ENCODE data around the gene TMEM238.

TMEM238 gene

DNA sequence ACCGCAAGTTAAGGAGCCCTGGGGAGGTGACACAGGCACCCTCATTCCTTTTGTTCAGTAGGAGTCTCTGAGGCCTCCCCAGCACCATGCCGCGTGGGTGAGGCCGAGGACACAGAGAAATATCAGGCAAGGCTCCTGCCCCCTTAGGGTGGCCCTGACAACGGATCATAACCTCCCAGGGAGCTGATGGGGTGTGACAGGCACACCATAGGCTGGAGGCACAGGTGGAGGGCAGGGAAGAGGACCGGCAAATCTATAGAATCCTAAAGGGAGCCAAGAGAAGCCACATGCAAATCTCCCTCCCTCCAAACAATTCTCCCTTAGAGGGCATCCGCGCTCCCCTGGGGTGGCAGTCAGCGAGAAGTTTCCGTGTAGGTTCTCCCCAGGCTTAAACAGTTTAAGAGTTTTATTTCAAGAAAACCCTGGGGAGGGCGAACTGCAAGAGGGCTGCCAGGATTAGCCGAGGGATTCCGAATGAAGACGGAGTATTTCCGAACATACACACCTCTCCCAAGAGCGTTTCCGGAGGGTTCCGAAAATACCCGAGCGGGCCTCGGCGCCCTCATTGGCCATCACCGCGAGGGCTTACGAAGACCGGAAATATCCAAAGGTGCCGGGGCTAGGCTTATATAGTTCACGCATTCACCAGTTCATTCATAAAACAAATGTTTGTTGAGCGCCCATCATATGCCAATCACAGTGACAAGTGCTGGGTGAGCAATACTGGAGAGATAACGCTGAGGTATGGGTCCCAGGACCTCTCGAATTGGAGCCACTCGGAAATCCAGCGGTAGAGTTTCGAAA is 1.0 kb upstream of the TMEM238 start:
- H3K9me3 ChIP-seq (ENCODE audit: control insufficient read depth, insufficient read depth, low read length), result no peaks in the 10 kb centered on the region
- H3K9ac ChIP-seq (ENCODE audit: low read depth, low read length), result peak overlapping the region; percentile 91
- H3K4me1 ChIP-seq (ENCODE audit: control insufficient read depth, insufficient read depth, low read length), result peaks cover 15% of the 10 kb centered on the region
- peaks cover 40% of the 10 kb centered on the region for H3K36me3 ChIP-seq (ENCODE audit: control insufficient read depth, insufficient read depth, low read length)
- peaks cover 11% of the 10 kb centered on the region for H3K27me3 ChIP-seq (ENCODE audit: control insufficient read depth, insufficient read depth, low read length)
- H3K4me3 ChIP-seq (ENCODE audit: low read depth, low read length), result peak overlapping the region; percentile 98

GRCh38 chr19:55383279-55384130 is 587 bp downstream of the TMEM238 start:
- Histone ChIP-seq H3K9ac (ENCODE audit: low read depth, low read length) (peak overlapping the region; percentile 54), H3K4me1 (ENCODE audit: control insufficient read depth, insufficient read depth, low read length) (peaks cover 18% of the 10 kb centered on the region)

DNA sequence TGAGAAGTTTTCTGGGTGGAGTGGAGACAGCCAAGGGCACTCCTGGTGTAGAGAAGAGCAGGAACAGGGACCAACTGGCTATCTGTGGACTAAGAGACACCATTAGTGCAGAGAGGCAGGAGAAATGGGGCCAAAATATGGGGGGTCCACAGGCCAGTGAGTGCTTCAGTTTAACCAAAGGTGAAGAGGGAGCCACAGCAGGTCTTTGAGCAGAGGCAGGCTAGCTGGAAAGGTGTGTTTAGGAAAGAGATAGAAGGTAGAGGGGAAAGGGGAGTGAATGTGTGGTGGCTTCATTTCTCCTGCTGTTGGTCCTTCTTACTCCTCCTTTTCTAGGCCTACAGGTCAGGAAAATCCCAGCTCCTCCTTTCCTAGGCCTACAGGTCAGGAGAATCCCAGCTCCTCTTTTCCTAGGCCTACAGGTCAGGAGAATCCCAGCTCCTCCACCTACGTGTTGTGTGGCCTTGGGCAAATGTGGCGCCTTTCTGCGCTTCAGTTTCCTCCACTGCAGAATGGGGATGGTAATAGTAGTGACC is 1.5 kb downstream of the TMEM238 start:
- H3K36me3 ChIP-seq (ENCODE audit: control insufficient read depth, insufficient read depth, low read length), result peaks cover 18% of the 10 kb centered on the region
- peak overlapping the region; percentile 62 for H3K4me3 ChIP-seq (ENCODE audit: low read depth, low read length)
- H3K9me3 ChIP-seq (ENCODE audit: control insufficient read depth, insufficient read depth, low read length), result no peaks in the 10 kb centered on the region
- H3K27me3 ChIP-seq (ENCODE audit: control insufficient read depth, insufficient read depth, low read length), result peaks cover 19% of the 10 kb centered on the region
- peaks cover 14% of the 10 kb centered on the region for H3K4me1 ChIP-seq (ENCODE audit: control insufficient read depth, insufficient read depth, low read length)
- H3K9ac ChIP-seq (ENCODE audit: low read depth, low read length), result no peak overlapping the region

More at GRCh38 chr19:55383279-55384130, 587 bp downstream of the TMEM238 start:
- no peaks in the 10 kb centered on the region for H3K9me3 ChIP-seq (ENCODE audit: control insufficient read depth, insufficient read depth, low read length)
- H3K4me3 ChIP-seq (ENCODE audit: low read depth, low read length), result peak overlapping the region; percentile 98
- H3K36me3 ChIP-seq (ENCODE audit: control insufficient read depth, insufficient read depth, low read length), result peaks cover 28% of the 10 kb centered on the region
- H3K27me3 ChIP-seq (ENCODE audit: control insufficient read depth, insufficient read depth, low read length), result peaks cover 17% of the 10 kb centered on the region

DNA sequence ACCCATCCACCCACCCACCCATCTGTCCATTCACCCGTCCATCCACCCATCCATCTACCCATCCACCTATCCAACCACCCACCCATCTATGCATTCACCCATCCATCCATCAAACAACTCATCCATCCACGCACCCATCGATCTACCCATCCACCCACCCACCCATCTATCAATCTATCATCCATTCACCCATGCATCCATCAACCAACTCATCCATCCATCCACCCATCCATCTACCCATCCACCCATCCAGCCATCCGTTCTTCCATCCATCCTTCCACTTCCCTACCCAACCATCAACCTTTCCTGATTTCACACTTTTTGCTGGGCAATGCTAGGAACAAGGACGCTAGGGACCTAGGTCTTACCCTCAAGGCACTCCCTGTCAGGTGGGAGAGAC is 2.1 kb downstream of the TMEM238 start:
- Histone ChIP-seq H3K9me3 (ENCODE audit: control insufficient read depth, insufficient read depth, low read length) (no peaks in the 10 kb centered on the region), H3K4me1 (ENCODE audit: control insufficient read depth, insufficient read depth, low read length) (peaks cover 9% of the 10 kb centered on the region), H3K4me3 (ENCODE audit: low read depth, low read length) (no peak overlapping the region), H3K27me3 (ENCODE audit: control insufficient read depth, insufficient read depth, low read length) (peaks cover 19% of the 10 kb centered on the region), H3K9ac (ENCODE audit: low read depth, low read length) (no peak overlapping the region), H3K36me3 (ENCODE audit: control insufficient read depth, insufficient read depth, low read length) (peaks cover 13% of the 10 kb centered on the region)

DNA sequence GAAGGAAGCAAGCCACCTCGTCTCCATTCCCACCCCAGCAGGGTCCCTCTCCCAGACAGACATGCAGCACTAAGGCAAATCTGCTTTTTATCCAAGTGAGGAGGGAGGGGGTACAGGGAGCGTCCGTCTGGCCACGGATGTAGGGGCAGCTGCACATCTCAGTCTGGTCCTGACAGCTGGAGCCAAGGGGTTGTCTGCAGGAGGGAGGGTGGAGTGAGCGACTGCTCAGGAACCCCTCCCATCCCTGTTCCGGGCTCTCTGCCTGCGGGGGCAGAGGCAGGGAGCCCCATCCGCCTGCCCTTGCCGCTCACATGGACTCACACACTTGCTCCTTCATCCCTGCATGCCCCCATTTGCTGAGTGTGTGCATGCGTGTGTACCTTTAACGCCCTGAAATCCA is 4.9 kb downstream of the TMEM238 start:
- H3K36me3 ChIP-seq (ENCODE audit: control insufficient read depth, insufficient read depth, low read length), result no peaks in the 10 kb centered on the region
- no peak overlapping the region for H3K9ac ChIP-seq (ENCODE audit: low read depth, low read length)
- H3K9me3 ChIP-seq (ENCODE audit: control insufficient read depth, insufficient read depth, low read length), result no peaks in the 10 kb centered on the region
- peaks cover 19% of the 10 kb centered on the region for H3K27me3 ChIP-seq (ENCODE audit: control insufficient read depth, insufficient read depth, low read length)
- H3K4me3 ChIP-seq (ENCODE audit: low read depth, low read length), result no peak overlapping the region
- peaks cover 19% of the 10 kb centered on the region for H3K4me1 ChIP-seq (ENCODE audit: control insufficient read depth, insufficient read depth, low read length)

GRCh38 chr19:55377356-55378131 is 6.5 kb downstream of the TMEM238 start:
- H3K27me3 ChIP-seq (ENCODE audit: control insufficient read depth, insufficient read depth, low read length), result peaks cover 14% of the 10 kb centered on the region
- peak overlapping the region; percentile 79 for H3K4me3 ChIP-seq (ENCODE audit: low read depth, low read length)
- H3K9me3 ChIP-seq (ENCODE audit: control insufficient read depth, insufficient read depth, low read length), result no peaks in the 10 kb centered on the region
- H3K36me3 ChIP-seq (ENCODE audit: control insufficient read depth, insufficient read depth, low read length), result no peaks in the 10 kb centered on the region
- H3K9ac ChIP-seq (ENCODE audit: low read depth, low read length), result peak overlapping the region; percentile 56
- peaks cover 21% of the 10 kb centered on the region for H3K4me1 ChIP-seq (ENCODE audit: control insufficient read depth, insufficient read depth, low read length)

DNA sequence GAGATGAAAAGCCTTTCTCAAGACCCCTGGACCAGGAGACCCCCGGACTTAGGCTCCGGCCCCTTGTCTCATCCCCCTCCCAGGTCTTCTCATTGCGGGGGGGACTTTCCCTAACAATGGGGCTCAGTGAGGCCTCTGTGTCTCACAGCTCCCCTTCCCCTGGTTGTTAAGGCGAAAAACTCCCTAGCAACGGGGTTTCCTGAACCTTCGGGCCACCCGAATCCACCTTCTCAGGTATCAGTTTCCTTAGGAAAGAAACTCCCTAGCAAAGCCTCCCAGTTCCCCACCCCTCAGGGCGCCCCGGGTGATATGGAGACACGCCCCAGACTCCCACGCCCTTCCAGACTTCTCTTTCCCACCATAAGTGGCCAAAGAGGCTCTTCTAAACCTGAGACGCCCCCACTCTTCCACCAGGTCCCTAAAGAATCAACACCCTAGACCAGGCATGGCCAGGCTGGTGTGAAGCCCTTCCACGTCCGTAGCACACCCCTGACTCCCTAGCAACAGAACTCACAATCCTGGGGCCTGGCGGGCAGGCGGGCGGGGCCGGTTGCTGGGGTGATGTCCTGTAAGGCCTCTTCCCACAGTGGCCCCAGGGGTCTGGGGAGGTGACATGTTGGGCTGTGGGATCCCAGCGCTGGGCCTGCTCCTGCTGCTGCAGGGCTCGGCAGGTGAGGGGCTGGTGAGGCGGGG is 7.7 kb downstream of the TMEM238 start, which contains the start of gene TMEM190:
Gene TMEM190 (plus strand): TSS at position 586 of the 693 bp plus-strand sequence. CDS start 28 bp downstream, at position 614.
- H3K36me3 ChIP-seq (ENCODE audit: control insufficient read depth, insufficient read depth, low read length), result no peaks in the 10 kb centered on the region
- peak within 1 kb of the TSS; percentile 79 for H3K4me3 ChIP-seq (ENCODE audit: low read depth, low read length)
- H3K9ac ChIP-seq (ENCODE audit: low read depth, low read length), result peak within 1 kb of the TSS; percentile 56
- H3K27me3 ChIP-seq (ENCODE audit: control insufficient read depth, insufficient read depth, low read length), result peaks cover 15% of the 10 kb centered on the region
- H3K9me3 ChIP-seq (ENCODE audit: control insufficient read depth, insufficient read depth, low read length), result no peaks in the 10 kb centered on the region
- H3K4me1 ChIP-seq (ENCODE audit: control insufficient read depth, insufficient read depth, low read length), result peaks cover 21% of the 10 kb centered on the region

- Histone ChIP-seq H3K36me3 (ENCODE audit: control insufficient read depth, insufficient read depth, low read length) (no peaks in the 10 kb centered on the region), H3K27me3 (ENCODE audit: control insufficient read depth, insufficient read depth, low read length) (peaks cover 21% of the 10 kb centered on the region), H3K9me3 (ENCODE audit: control insufficient read depth, insufficient read depth, low read length) (no peaks in the 10 kb centered on the region), H3K9ac (ENCODE audit: low read depth, low read length) (no peak overlapping the region), H3K4me1 (ENCODE audit: control insufficient read depth, insufficient read depth, low read length) (peaks cover 22% of the 10 kb centered on the region), H3K4me3 (ENCODE audit: low read depth, low read length) (peak overlapping the region; percentile 5)
Measured at GRCh38 chr19:55373993-55374757, 9.9 kb downstream of the TMEM238 start.

DNA sequence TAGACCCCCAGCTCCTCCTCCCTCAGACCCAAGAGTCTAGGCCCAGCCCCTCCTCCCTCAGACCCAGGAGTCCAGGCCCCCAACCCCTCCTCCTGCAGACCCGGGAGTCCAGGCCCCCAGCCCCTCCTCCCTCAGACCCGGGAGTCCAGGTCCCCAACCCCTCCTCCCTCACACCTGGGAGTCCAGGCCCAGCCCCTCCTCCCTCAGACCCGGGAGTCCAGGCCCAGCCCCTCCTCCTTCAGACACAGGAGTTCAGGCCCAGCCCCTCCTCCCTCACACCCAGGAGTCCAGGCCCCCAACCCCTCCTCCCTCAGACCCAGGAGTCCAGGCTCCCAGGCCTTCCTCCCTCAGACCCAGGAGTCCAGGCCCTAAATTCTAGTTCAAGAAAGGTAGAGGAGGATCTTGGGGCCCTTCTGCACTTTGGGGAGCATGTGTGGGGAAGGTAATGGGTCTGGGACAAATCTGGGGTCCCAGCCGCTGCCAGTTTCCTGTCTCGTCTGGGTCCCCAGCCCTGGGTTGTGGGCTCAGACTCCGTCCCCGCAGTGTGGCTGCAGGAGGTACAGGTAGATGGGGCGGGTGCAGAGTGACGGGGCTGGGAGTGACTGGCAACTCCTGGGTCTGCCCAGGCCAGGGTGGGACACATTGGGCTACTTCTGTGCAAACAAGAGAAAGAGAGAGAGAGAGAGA is 10.6 kb downstream of the TMEM238 start:
- no peak overlapping the region for H3K9ac ChIP-seq (ENCODE audit: low read depth, low read length)

More for the DNA sequence above, 10.6 kb downstream of the TMEM238 start:
- Histone ChIP-seq H3K4me1 (ENCODE audit: control insufficient read depth, insufficient read depth, low read length) (peaks cover 19% of the 10 kb centered on the region), H3K27me3 (ENCODE audit: control insufficient read depth, insufficient read depth, low read length) (peaks cover 18% of the 10 kb centered on the region), H3K9me3 (ENCODE audit: control insufficient read depth, insufficient read depth, low read length) (no peaks in the 10 kb centered on the region), H3K36me3 (ENCODE audit: control insufficient read depth, insufficient read depth, low read length) (no peaks in the 10 kb centered on the region), H3K4me3 (ENCODE audit: low read depth, low read length) (peak overlapping the region; percentile 5)

Data from iPS-15b (cell line).